HG02870 (cell line): ENCODE measurements around the gene GSX2.
A peak's percentile ranks its signal among the peaks of the same experiment; 100 is the strongest.

ENCODE experiments used
- ATAC-seq: cut with Tn5 transposase; IDR thresholded peaks from one replicate; pipeline ENCODE4 v1.9.1; 2021; ENCODE audit warnings: mild to moderate bottlenecking, moderate library complexity; ENCODE audit not compliant: unreplicated experiment

GSX2 gene

GRCh38 chr4:54076673-54077072 lies 23.3 kb upstream of the GSX2 start:
- no peak for ATAC-seq

GRCh38 chr4:54077812-54078211 lies 22.2 kb upstream of the GSX2 start:
- ATAC-seq = no peak

- no peak for ATAC-seq
These were observed 17.8 kb upstream of the GSX2 start for GRCh38 chr4:54082168-54082567.

GRCh38 chr4:54085284-54085683 lies 14.7 kb upstream of the GSX2 start:
- no peak for ATAC-seq

GRCh38 chr4:54089875-54090274 lies 10.1 kb upstream of the GSX2 start:
- ATAC-seq = no peak

- no peak for ATAC-seq
These were observed 9.6 kb upstream of the GSX2 start for GRCh38 chr4:54090404-54090803.

- peak; percentile 45 for ATAC-seq
These were observed 8.9 kb upstream of the GSX2 start for GRCh38 chr4:54090804-54091623.

GRCh38 chr4:54091637-54092404 lies 8.1 kb upstream of the GSX2 start:
- ATAC-seq = peak; percentile 71

GRCh38 chr4:54092405-54093323 lies 7.3 kb upstream of the GSX2 start:
- no peak for ATAC-seq

GRCh38 chr4:54093324-54094240 lies 6.4 kb upstream of the GSX2 start:
- ATAC-seq = no peak

- ATAC-seq = no peak
These were observed 5.5 kb upstream of the GSX2 start for GRCh38 chr4:54094451-54094850.

- ATAC-seq = no peak
These were observed 4.7 kb upstream of the GSX2 start for GRCh38 chr4:54095110-54095825.

- no peak for ATAC-seq
These were observed 3.5 kb upstream of the GSX2 start for GRCh38 chr4:54096295-54096962.

GRCh38 chr4:54097152-54097551 lies 2.8 kb upstream of the GSX2 start:
- no peak for ATAC-seq

- ATAC-seq = no peak
These were observed 1.6 kb upstream of the GSX2 start for GRCh38 chr4:54098375-54098774.

GRCh38 chr4:54099287-54099747 lies 646 bp upstream of the GSX2 start:
- ATAC-seq = no peak

GRCh38 chr4:54100595-54101189 lies 729 bp downstream of the GSX2 start:
- no peak for ATAC-seq
